Measurements from ENCODE around the gene SLC5A10.

SLC5A10 gene

GRCh38 chr17:18981642-18982424 is 29.9 kb downstream of the SLC5A10 start:
- TF ChIP-seq EZH2 (IDR thresholded peaks at IDR 0.05; ENCODE audit: borderline replicate concordance, low read depth, low read length, severe bottlenecking) (no peak), CTCF (IDR thresholded peaks at IDR 0.05; ENCODE audit: borderline replicate concordance, extremely low read depth, low read length, poor library complexity, severe bottlenecking) (no peak)
- no peak overlapping the region for H3K27ac ChIP-seq (ENCODE audit: low read length)

GRCh38 chr17:18984273-18985114 is 32.5 kb downstream of the SLC5A10 start:
- TF ChIP-seq EZH2 (IDR thresholded peaks at IDR 0.05; ENCODE audit: borderline replicate concordance, low read depth, low read length, severe bottlenecking) (no peak), CTCF (IDR thresholded peaks at IDR 0.05; ENCODE audit: borderline replicate concordance, extremely low read depth, low read length, poor library complexity, severe bottlenecking) (no peak)

More at GRCh38 chr17:18981642-18982424, 29.9 kb downstream of the SLC5A10 start:
- Histone ChIP-seq H3K9me3 (ENCODE audit: insufficient read depth, low read length, severe bottlenecking) (no peaks in the 10 kb centered on the region), H3K4me2 (ENCODE audit: insufficient read depth, low read length) (no peak overlapping the region), H3K27me3 (ENCODE audit: insufficient read depth, low read length, poor library complexity) (no peaks in the 10 kb centered on the region), H3K36me3 (ENCODE audit: insufficient read depth, low read length) (no peaks in the 10 kb centered on the region), H3K4me3 (ENCODE audit: low read depth in 1 of 2, low read length in 2 of 2) (no peak overlapping the region), H2AFZ (ENCODE audit: low read depth, low read length) (no peak overlapping the region), H4K20me1 (ENCODE audit: insufficient read depth, low read length) (peaks cover 10% of the 10 kb centered on the region), H3K9ac (ENCODE audit: low read depth, low read length) (no peak overlapping the region), H3K79me2 (ENCODE audit: insufficient read depth, low read length) (no peaks in the 10 kb centered on the region), H3K4me1 (ENCODE audit: insufficient read depth, low read length) (no peaks in the 10 kb centered on the region)
- DNase-seq = no peak
- no peak for ATAC-seq (ENCODE audit: insufficient read depth, low read depth)

GRCh38 chr17:18985475-18985874 is 33.5 kb downstream of the SLC5A10 start:
- Histone ChIP-seq H3K27me3 (ENCODE audit: insufficient read depth, low read length, poor library complexity) (no peaks in the 10 kb centered on the region), H3K36me3 (ENCODE audit: insufficient read depth, low read length) (no peaks in the 10 kb centered on the region), H3K9me3 (ENCODE audit: insufficient read depth, low read length, severe bottlenecking) (no peaks in the 10 kb centered on the region), H4K20me1 (ENCODE audit: insufficient read depth, low read length) (peaks cover 2% of the 10 kb centered on the region; the same call in 1 of the 2 replicates), H3K4me2 (ENCODE audit: insufficient read depth, low read length) (no peak overlapping the region), H3K4me3 (ENCODE audit: low read depth in 1 of 2, low read length in 2 of 2) (no peak overlapping the region), H2AFZ (ENCODE audit: low read depth, low read length) (no peak overlapping the region), H3K79me2 (ENCODE audit: insufficient read depth, low read length) (no peaks in the 10 kb centered on the region), H3K9ac (ENCODE audit: low read depth, low read length) (no peak overlapping the region), H3K4me1 (ENCODE audit: insufficient read depth, low read length) (no peaks in the 10 kb centered on the region), H3K27ac (ENCODE audit: low read length) (no peak overlapping the region)
- DNase-seq (no peak), ATAC-seq (ENCODE audit: insufficient read depth, low read depth) (no peak)
- TF ChIP-seq EZH2 (IDR thresholded peaks at IDR 0.05; ENCODE audit: borderline replicate concordance, low read depth, low read length, severe bottlenecking) = no peak
- TF ChIP-seq CTCF (IDR thresholded peaks at IDR 0.05; ENCODE audit: borderline replicate concordance, extremely low read depth, low read length, poor library complexity, severe bottlenecking) = no peak

More at GRCh38 chr17:18984273-18985114, 32.5 kb downstream of the SLC5A10 start:
- H3K9me3 ChIP-seq (ENCODE audit: insufficient read depth, low read length, severe bottlenecking) = no peaks in the 10 kb centered on the region
- H3K4me3 ChIP-seq (ENCODE audit: low read depth in 1 of 2, low read length in 2 of 2) = no peak overlapping the region
- H3K27ac ChIP-seq (ENCODE audit: low read length) = no peak overlapping the region
- H3K4me2 ChIP-seq (ENCODE audit: insufficient read depth, low read length) = no peak overlapping the region
- H3K36me3 ChIP-seq (ENCODE audit: insufficient read depth, low read length) = no peaks in the 10 kb centered on the region
- H3K4me1 ChIP-seq (ENCODE audit: insufficient read depth, low read length) = no peaks in the 10 kb centered on the region
- no peaks in the 10 kb centered on the region for H3K79me2 ChIP-seq (ENCODE audit: insufficient read depth, low read length)
- no peak for DNase-seq
- H4K20me1 ChIP-seq (ENCODE audit: insufficient read depth, low read length) = peaks cover 5% of the 10 kb centered on the region
- H3K9ac ChIP-seq (ENCODE audit: low read depth, low read length) = no peak overlapping the region
- no peak overlapping the region for H2AFZ ChIP-seq (ENCODE audit: low read depth, low read length)
- H3K27me3 ChIP-seq (ENCODE audit: insufficient read depth, low read length, poor library complexity) = no peaks in the 10 kb centered on the region
- ATAC-seq (ENCODE audit: insufficient read depth, low read depth) = no peak

Measured in DND-41 (cell line).